DMS53 treated with DMSO at 0.1 percent for 48 hours (cell line): ENCODE results near the gene CCDC144A.
"Not testable (repeated sequence)": the region's sequence is repeated elsewhere in the genome, so short reads cannot be mapped to it uniquely, and the experiment has no call there.

Experiments
- DNase-seq: peaks from one replicate; lab custom pipeline; 2025; ENCODE audit not compliant: unreplicated experiment; lab: John Stamatoyannopoulos, UW

Gene CCDC144A

DNA sequence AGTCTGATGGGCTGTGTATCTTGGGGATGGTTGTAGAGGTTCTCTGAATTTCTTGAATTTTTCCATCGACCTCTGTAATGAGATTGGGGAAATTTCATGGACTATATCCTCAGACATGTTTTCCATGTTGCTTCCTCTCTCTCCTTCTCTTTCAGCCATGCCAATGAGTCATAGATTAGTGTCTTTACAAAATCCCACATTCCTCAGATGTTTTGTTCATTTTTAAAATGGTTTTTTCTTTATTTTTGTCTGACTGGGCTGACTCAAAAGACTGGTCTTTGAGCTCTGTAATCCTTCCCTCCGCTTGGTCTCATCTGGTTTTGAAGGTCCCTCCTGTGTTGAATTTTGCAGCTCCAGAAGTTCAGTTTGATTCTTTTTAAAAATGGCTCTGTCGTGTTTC, 60.5 kb downstream of the CCDC144A start:
- not testable (repeated sequence) for DNase-seq

DNA sequence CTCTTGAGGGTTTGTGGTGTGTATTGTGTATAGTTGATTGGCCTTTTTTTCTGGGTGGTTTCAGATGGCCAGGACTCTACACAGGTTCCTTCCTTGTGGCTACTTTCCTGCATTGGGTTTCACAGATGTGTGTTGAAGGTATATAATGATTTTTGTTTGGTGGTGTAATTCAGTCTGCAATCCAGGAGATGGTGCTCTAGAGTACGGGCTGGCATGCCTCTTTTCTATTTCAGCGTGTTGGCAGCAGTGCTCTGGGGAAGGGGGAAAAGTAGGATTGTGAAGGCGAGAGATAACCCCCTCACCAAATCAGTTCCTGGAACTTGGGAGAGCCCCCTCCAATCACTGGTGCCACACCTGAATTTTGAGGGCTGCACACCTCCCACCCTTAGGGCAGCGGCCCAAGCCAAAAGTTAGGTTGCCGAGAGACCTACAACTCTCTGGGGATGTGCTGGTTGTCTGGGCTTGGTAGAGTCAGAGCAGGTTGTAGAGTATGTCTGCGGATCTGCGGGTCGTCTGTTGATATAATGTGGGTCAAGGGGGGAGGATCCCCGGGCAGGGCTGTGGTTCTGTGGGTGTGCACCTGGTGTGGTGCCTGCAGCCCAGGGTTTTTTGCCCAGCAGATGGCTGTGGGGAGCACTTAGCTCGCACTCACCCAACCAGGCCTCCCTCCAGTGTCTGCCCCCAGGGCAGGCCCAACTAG, 61.3 kb downstream of the CCDC144A start:
- DNase-seq, result peak; percentile 1

DNA sequence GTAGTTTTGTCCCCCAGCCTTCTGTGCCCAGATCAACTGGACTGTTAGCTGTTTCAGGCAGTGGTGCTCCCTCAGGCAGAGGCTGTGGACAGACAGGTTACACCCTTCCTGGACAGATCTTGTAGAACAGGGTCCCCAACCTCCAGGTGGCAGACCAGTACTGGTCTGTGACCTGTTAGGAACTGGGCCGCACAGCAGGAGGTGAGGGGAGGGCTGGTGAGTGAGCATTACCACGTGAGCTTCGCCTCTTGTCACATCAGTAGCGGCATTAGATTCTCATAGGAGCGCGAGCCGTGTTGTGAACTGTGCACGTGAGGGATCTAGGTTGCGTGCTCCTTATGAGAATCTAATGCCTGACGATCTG, 61.9 kb downstream of the CCDC144A start:
- DNase-seq, result not testable (repeated sequence)

DNA sequence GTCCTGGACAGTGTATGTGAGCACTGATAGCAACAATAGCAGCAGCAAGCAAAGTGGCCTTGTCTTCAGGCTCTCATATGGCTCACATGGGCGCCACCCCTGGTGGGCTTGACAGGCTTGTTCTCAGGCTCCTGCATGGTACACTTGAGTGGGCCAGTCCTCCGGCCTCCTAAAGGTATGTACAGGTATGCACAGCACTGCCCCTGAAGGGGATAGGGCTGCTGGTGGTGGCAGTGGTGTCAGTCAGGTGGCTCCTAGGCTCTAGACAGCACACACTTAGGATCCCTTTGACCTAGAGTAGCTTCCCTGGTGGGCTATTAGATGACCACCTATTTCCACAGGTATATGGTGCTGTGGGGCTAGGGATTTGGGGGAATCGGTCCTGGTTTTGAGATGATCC, 67.5 kb downstream of the CCDC144A start:
- not testable (repeated sequence) for DNase-seq

DNA sequence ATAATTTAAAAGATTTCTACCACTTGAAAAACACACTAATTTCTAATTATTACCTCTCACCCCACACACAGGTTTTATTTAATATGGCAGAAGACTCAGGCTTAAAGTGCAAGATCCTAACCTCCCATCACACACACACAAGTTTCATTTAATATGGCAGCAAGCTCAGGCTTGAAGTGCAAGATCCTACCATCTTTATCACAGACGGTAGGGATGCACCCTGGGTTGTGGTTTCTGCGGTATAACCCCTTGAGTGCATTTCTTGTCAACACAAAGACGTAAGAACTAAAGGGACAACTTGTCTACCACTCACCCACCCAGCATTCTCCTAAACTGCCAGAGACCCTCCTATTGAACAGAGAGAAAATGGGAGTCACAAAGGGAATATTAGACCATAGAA, 68.1 kb downstream of the CCDC144A start:
- not testable (repeated sequence) for DNase-seq

DNA sequence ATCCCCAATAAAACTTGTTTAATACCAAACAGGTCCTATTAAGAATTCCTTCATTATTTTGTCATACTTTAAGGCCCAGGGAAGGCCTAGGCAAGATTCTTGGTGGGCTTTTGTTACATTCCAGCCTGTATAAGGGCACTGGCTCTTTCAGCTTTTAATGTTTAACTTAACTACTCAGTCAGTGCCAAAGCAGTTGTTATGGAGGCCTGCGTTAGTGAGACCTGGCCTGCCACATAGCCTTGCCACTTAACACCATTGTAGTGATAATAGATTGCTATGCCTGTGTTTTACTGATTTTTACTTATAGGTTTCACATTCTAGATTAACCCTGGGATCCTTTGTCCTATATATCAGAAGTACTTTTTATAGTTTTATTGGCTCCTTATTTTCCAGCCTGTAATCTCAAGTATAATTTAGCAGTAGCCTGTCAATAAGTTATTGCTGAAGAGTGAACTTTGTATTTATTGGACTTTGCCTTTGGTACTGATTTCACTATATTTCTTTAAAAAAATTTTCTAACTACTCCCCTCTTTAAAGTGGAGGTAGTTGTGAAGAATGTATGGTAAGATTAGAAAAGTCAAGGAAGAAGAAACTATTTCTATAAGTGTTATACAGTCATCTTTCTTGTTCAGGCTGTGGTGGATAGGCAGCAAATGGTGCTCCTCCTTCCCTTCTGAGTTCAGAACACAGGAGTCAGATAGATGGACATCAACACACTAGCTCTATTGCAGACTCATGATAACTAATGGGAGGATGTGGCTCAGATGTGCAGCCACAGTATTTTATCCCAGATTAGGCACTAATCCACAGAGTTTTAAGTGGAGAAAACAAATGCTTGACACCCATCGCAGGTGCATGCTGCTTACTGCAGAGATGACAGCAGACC, 78.5 kb downstream of the CCDC144A start:
- DNase-seq, result not testable (repeated sequence)

DNA sequence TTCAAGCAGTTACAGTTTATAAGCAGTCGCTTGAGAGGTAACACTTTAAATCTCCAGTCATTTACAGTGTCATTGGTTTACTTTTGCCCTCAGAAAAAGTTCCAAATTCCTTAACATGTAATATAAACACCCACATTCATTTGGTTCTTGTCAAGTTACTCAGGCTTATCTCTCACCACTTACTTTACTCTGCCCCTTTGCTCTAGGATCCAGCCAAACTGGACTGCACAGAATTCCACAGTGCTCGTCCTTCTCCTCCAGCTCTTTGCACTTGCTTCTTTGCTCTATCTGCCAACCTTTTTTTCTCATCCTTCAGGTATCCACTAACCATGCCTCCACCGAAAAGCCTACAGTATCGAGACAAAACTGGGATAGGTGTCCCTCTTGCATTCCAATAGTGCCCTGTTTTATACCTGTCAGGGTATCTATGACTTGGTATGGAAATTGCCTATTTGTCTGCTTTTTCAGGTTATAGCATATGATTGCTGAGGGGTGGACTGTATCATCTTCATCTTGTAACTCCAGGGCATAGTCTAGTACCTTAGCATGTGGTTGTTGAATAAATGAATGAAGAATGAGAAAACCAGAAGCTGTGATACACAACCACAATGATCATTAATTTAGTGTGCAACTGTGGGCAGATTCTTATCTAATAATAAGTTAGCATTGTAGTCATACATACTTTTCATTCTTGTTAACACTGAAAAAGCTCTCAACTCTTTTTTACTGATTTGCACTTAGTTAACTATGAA, 82.5 kb downstream of the CCDC144A start:
- DNase-seq, result not testable (repeated sequence)

DNA sequence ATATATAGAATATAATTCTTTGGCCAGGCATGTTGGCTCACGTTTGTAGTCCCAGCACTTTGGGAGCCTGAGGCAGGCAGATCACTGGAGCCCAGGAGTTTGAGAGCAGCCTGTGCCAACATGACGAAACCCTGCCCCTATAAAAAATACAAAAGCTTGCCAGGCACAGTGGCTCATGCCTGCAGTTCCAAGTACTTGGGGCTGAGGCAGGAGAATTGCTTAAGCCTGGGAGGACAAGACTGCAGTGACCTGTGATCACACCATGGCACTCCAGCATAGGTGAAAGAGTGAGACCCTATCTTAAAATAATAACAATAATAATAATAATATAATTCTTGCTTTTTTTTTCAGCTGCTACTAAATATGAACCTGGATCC, 83.1 kb downstream of the CCDC144A start:
- not testable (repeated sequence) for DNase-seq

DNA sequence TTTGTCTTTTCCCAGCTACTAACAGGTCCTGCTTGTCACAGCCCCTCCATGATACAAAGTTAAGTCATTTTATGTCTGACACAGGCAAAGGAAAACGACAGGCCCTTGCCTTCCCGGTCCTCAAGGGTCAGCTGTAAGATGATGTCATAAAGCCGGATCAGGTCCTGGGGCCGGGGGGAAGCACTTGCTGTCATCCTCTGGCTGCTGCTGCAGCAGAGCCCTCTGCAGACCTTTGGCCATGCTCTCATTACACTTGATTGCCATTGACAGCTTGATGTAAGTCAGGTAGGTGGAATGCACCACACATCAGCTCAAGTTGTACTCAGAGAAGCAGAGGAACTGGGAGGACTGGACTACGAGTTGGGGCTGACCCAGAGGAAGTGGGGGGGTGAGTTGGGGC, 97.8 kb downstream of the CCDC144A start:
- not testable (repeated sequence) for DNase-seq

DNA sequence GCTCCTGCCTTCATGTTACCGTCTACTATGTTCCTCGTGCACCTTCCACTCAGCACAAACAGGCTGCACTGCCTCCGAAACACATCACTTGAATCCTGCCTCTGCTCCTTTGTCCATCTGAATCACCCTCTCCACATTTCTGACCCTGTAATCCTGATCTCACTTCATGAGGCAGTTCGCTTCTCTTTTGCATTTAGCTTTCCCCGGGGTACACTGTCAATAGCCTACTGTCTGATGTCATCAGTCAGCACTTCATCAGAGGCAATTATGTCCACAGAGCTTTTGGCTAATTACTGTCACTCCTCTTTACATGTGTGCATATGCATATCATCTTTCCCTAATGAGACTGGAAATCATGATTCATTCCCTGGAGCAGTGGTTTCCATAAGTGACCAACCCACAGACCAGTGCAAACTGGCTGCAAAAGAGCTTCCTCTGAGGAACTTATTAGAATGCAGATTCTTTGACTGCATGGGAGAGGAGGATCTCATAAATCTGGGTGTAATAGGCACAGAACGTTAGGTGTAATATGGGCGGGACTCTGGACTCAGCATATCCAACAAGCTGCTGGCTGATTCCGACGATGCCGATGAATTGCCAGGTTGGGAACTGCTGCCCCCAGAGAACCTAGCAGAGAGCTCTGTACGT, 99.0 kb downstream of the CCDC144A start:
- DNase-seq, result not testable (repeated sequence)

DNA sequence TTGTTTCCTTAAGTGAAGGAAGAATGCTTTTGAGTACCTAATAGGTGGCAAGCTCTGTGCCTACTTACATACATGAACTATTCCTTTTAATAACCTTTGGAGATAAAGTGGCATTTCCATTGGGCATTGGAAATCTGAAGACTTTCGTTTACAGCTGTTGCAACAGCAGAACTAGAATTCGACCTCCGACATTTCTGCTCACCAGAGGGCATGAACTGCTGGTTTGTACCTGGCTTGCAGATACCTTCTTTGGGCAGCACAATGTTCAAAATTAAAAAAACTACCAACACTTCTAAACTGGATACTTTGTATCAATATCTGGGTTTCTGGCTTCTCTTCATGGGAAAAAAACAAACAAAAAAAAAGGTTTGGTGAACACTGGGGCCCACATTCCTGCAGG, 99.6 kb downstream of the CCDC144A start:
- DNase-seq, result not testable (repeated sequence)

DNA sequence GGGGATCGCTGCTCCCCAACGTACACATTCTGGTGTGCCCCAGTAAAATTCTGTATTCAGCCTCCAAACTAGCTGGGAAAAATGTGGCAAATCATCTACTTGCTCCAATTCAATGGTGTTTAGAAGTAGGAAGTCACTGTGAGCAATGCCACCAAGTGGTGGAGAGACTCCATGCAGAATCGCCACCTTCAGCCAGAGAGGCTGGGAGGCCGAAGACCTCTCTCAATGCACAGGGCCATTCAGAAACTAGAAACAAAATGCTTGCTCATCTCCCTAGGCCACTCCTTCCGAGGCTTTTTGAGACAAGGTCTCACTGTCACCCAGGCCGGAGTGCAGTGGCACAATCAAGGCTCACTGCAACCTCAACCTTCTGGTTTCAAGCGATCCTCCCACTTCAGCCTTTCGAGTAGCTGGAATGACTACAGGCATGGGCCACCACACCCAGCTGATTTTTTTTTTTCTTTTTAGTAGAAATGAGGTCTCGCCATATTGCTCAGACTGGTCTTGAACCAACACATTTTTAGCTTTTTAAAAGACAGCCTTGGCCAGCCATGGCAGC, 100.4 kb downstream of the CCDC144A start:
- DNase-seq, result not testable (repeated sequence)

DNA sequence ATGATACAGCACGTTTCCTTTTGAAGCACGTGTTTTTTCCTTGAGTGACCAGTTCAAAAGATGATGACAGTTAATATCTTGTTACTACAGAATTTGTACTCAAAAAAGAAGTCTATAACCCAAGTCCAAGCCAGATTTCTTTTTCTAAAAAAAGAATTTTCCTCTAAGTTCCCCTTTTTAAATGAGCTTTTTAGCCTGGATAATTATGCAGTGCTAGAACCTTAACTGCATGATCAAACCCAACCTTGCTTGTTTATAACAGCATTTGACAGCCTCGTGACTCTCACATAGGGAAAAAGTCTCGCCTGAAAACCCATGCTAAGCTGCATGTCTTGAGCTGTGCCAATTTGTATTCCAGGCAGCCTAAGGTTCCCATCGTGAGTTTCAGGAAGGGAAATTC, 104.2 kb downstream of the CCDC144A start:
- DNase-seq, result not testable (repeated sequence)

DNA sequence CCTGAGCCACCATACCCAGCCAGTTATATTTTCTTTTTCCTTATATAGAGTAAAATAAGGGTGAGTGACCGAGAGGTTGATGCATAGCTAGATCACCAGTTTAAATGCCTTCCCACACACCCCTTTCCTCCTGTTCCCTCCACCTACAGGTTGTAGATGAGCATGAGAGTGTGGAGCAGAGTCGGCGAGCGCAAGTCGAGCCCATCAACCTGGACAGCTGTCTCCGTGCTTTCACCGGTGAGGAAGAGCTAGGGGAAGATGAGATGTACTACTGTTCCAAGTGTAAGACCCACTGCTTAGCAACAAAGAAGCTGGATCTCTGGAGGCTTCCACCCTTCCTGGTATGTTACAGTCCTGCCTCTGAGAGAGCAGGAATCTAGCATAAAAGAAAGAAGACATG, 105.9 kb downstream of the CCDC144A start:
- not testable (repeated sequence) for DNase-seq

DNA sequence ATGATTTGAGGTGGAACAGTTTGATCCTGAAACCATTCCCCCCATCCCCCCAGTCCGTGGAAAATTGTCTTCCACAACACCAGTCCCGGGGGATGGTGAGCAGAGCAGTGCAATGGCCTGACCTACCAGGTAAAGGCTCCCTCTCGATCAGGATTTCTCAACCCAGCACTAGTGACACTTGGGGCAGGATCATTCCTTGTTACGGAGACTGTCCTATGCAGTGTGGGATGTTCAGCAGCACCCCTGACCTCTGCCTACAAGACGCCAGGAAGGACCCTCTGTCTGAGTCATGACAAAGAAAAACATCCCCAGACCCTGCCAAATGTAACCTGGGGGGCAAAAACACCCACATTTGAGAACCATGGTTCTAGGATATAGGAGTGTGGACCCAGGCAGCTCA, 114.8 kb downstream of the CCDC144A start:
- DNase-seq, result not testable (repeated sequence)

DNA sequence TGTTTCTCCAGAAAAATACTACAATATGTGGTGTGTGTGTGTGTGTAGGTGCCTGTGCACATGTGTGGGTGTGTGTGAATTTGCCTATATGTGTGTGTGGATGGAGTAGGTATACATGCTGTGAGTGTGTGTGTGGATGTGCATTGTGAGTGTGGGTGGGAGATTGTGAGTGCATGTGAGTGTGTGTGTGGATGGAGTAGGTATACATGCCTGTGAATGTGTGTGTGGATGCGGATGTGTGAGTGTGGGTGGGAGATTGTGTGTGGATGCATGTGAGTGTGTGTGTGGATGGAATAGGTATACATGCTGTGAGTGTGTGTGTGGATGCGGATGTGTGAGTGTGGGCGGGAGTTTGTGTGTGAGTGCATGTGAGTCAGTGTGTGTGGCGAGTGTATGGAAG, 116.6 kb downstream of the CCDC144A start:
- not testable (repeated sequence) for DNase-seq

DNA sequence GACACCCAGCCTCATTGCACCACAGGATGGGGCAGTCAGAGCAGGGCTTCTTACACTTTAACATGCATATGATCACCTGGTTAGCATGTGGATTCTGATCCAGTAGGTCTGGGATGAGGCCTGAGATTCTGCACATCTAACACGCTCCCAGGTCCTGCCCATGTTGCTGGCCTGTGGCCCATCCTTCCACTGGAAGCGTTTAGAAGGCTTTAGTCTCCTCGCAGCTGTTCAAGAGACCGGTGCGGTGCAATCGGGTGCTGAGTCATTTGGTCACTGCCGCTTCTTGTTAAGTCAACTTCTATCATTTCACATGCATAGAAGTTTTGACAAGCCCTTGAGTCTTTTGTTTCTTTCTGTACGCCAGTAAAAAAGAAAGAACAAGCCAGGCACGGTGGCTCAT, 117.6 kb downstream of the CCDC144A start:
- DNase-seq, result not testable (repeated sequence)

DNA sequence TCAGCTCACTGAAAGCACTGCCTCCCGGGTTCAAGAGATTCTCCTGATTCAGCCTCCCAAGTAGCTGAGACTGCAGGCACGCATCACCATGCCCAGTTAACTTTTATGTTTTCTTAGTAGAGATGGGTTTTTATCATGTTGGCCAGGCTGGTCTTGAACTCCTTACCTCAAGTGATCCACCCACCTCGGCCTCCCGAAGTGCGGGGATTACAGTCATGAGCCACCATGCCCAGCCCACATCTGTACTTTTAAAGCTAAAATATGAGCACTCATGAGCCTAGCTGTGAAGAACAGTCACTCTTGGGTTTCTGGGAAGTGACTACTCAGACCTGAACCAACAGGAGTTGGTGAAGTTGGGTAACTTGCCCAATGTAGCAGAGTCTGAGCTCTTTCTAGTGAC, 120.2 kb downstream of the CCDC144A start:
- not testable (repeated sequence) for DNase-seq

DNA sequence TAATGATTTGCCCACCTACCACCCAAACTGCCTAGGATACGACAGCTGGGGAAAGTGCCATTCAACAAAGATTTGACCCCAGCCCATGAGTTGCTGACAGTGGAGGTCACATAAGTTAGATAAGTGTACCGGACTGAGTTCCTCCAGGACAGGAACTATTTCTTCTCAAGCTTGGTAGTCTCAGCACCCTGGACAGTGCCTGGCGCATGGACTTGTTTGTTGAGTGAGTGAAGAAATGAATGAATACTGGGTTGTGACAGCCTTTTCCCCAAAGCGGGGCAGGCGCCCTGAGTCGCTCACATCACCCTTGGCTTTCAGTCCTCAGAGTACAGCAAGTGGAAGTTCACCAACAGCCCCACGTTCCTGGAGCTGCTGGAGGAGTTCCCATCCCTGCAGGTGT, 122.1 kb downstream of the CCDC144A start:
- not testable (repeated sequence) for DNase-seq

DNA sequence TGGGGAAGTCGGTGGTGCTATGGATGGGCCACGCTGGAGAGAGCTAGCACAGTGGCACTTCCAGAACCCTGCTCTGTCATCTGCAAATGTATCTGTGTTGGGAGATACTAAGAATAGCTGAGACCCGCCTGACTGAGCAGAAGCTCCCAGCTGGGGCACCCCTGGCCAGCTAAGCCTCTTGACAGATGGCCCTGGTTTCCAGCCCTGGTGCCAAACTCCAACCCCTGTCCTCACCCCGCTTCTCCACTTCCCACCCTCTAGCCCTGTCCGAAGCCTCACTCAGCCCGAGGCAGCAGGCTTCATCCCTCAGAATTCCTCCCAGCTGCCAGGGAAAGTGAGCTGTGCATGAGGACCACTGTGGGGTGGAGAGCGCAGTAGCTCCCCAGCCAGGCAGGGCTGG, 124.4 kb downstream of the CCDC144A start:
- DNase-seq, result no peak

DNA sequence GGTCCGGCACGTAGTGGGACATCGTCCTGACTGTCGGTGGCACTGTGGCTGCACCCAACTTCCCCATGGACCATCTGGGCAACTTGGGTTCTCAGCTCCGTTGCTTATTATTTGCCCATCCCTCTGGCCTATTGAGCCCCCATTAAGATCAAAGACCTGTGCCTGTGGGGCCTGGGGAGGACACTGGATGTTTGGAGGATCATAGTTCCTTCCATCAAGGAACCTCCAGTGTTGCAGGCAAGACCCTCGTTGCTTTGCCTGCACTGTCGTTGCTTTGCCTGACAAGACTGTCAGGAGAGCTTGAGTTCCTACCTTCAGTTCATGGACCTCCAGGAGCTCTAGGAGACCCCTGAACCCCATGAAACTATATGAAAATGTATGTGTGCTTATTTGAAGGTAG, 127.2 kb downstream of the CCDC144A start:
- DNase-seq, result no peak
